ENCODE measurements around the gene SLC26A8.

DNA sequence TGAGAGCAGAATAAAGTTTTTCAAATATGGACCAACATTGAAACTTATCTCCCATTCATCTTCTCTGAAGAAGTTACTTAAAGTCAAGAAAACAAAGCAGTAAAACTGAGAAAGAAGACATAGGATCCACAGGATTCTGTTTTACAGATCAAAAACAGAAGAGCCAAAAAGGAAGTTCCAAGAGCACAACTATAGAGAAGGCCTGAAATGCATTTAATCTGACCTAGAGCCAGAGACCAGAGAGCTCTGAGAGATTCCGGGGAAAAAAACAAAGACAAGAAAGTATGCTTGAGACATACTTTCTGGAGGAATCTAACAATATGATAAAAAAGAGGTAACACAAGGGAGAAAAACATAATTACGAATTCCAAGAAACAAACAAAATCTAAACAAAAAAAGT is 129.7 kb downstream of the SLC26A8 start:
- TF ChIP-seq, protein P1, sequence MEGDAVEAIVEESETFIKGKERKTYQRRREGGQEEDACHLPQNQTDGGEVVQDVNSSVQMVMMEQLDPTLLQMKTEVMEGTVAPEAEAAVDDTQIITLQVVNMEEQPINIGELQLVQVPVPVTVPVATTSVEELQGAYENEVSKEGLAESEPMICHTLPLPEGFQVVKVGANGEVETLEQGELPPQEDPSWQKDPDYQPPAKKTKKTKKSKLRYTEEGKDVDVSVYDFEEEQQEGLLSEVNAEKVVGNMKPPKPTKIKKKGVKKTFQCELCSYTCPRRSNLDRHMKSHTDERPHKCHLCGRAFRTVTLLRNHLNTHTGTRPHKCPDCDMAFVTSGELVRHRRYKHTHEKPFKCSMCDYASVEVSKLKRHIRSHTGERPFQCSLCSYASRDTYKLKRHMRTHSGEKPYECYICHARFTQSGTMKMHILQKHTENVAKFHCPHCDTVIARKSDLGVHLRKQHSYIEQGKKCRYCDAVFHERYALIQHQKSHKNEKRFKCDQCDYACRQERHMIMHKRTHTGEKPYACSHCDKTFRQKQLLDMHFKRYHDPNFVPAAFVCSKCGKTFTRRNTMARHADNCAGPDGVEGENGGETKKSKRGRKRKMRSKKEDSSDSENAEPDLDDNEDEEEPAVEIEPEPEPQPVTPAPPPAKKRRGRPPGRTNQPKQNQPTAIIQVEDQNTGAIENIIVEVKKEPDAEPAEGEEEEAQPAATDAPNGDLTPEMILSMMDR (IDR thresholded peaks at IDR 0.05) = no peak
- no peak for TF ChIP-seq POLR2AphosphoS5 (IDR thresholded peaks at IDR 0.05)

Data from prostate gland (tissue), 2 donors.